ENCODE data around the gene HEXD. TPM values are rescaled to one million over a fixed set of nuclear protein-coding genes. Genes with fewer than 3 reads are reported as not detected.
"Not testable (repeated sequence)": the region's sequence is repeated elsewhere in the genome, so short reads cannot be mapped to it uniquely, and the experiment has no call there.

The HEXD gene
- 4.9 and 9.4 TPM in 2 replicates for total RNA-seq (2014; rRNA removed; shearing (Covaris generic))

DNA sequence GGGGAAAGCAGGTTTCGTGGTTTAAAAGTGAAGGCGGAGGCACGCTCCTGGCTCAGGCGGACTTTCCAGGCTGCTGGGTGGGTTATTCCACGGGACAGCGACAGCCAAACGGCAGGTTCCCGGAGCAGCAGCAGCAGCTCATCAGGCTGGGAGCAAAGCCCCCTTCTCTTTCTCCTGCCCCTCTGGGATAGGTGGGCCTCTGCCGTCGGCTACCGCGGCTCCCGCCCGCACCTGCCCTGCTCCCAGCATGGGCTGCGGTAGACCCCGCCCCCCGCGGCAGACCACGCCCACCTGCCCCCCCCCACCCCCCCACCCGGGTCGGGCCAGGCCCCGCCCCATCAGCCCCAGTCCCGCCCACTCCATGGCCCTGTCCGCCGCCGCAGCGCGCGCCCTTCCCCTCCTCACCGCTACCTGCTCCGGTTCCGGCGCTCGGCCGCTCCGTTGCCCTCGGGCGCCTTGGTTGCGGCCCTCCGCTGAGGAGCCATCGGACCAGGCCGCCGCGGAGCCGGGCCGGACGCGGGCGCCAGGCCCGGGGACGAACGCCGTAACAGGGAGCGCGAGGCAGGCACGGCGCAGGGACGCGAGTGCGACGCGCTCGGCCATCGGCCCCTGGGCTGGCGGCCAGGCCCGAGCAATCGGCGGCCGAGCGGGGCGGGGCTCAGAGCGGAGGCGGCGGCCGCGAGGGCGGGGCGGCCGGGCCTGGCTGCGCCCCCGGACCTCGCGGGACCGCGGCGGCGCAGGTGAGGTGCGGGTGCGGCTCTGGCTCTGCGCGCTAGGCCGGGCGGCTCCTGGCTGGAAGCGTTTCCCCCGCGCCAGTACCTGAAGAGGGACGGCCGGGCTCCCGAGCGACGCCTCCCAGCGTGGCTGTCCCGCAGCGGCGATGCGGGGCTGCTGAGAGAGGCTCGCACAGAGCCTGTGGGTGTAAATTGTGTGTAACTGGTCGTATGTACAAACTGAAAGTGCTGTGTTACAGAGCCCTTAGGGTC is at the start of gene HEXD, which contains the start of gene OGFOD3:
Gene HEXD, plus strand, starts transcription at position 347 of the 986 bp plus-strand sequence. CDS start 1,453 bp downstream, outside the sequence.
Gene OGFOD3, minus strand, starts transcription at position 586 of the 986 bp plus-strand sequence. Its CDS starts 101 bp downstream, at position 485.
- peak; percentile 94 for DNase-seq (ENCODE audit: low read depth)

DNA sequence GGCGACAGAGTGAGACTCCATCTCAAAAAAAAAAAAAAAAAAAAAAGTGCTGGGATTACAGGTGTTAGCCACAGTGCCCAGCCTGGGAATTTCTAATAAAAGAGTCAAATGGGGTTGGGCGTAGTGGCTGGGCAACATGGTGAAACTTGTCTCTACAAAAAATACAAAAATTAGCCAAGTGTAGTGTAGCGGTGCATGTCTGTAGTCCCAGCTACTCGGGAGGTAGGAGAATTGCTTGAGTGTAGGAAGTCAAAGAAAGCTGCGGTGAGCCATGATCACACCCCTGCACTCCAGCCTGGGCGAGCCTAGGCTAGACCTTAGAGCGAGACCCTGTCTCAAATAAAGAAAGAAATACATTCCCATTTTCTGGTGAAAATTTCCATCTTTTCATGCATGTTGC is 48.9 kb upstream of the HEXD start:
- DNase-seq (ENCODE audit: low read depth) = no peak

DNA sequence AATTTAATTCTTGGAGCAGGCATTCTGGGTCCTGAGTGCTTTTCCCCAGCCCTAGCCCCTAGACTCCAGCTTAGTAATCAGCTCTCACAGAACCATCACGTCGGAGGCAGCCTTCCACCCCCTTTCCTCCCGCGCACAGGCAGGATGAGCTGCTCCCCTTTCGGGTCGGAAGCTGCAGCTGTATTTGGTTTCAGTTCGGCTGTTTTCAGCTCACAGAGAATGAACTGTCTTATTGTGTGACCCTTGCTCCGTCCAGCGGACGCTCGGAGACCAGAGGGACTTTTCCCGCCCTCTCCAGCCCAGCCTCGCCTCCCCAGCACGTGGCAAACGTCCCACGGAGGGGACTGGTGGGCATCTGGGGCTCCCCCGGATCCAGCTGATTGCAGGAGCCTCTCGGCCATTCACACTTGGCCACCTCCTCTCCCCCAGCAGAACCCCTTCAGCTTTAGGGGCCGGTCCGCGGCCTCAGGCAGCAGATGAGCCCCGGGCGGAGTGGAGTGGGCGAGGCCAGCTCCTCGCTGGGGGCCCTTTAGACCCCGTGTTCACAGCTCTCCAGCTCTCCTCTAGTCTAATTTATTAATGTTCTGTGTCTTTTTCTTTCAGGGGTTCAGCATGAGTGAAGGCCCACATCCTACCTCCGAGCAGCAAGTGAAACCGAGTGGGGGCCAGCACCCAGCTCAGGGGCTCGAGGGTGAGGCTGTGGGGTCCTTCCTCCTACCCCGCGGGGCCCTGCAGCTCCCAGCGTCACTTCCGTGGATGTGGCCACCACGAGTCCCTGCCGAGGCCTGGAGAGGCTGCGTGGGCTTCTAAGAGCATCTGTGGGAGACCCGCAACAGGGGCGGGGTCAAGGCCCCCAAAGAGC is 47.4 kb upstream of the HEXD start:
- no peak for DNase-seq (ENCODE audit: low read depth)

- DNase-seq (ENCODE audit: low read depth) = no peak
Observed at GRCh38 chr17:82371333-82372248, 46.6 kb upstream of the HEXD start, which contains the start of gene UTS2R. UTS2R (plus strand) TSS chr17:82371765; CDS start chr17:82374325, 2,560 bp downstream.

GRCh38 chr17:82372249-82373071 is 45.7 kb upstream of the HEXD start:
- DNase-seq (ENCODE audit: low read depth) = no peak

- not testable (repeated sequence) for DNase-seq (ENCODE audit: low read depth)
Observed at GRCh38 chr17:82373072-82373452, 45.1 kb upstream of the HEXD start.

- DNase-seq (ENCODE audit: low read depth) = no peak
Observed at GRCh38 chr17:82373731-82374625, 44.2 kb upstream of the HEXD start.

- DNase-seq (ENCODE audit: low read depth) = no peak
Observed at GRCh38 chr17:82374626-82375331, 43.4 kb upstream of the HEXD start.

GRCh38 chr17:82375359-82376041 is 42.6 kb upstream of the HEXD start:
- DNase-seq (ENCODE audit: low read depth) = no peak

DNA sequence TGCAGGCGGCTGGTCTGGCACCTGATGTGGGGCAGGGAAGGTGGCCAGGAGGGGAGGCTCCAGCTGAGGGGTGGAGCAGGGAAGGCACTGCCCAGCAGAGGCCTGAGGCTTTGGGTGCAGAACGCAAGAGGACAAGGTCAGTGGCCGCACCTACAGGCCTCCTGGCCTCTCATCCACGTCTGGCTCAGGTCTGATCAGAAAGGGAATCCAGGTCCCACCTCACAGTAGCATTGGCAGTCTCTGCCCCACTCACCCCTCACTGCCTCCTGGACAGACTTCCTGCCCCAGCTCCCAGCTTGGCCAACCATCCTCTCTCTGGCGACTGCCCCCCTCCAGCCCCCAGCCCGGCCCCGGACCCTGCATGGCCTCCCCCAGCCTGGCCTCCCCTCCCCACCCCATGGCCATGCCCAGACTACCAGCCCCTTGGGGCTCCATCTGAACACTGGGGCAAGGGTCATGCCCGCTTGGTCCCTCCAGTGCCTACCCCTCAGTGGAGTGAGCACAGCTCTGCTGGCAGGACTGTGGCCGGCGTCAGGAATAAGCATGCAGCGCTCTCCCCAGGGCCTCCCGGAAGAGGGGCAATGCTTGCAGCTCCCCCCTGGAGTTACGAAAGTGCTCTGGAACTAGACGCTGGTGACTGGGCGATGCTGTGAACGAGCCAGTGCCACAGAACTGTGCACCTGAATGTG is 42.0 kb upstream of the HEXD start:
- DNase-seq (ENCODE audit: low read depth) = no peak

DNA sequence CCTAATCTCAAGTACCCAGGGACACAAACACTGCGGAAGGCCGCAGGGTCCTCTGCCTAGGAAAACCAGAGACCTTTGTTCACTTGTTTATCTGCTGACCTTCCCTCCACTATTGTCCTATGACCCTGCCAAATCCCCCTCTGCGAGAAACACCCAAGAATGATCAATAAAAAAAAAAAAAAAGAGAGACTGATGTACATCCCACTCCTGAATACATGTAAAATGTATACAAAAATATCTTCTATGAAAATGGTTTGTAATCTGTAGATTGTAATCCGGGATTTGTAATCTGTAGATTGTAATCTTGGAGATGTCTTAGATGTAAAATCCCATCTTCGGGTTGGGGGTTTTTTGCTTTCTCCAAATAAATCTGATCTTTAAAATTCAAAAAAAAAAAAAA is 40.9 kb upstream of the HEXD start:
- DNase-seq (ENCODE audit: low read depth) = not testable (repeated sequence)

DNA sequence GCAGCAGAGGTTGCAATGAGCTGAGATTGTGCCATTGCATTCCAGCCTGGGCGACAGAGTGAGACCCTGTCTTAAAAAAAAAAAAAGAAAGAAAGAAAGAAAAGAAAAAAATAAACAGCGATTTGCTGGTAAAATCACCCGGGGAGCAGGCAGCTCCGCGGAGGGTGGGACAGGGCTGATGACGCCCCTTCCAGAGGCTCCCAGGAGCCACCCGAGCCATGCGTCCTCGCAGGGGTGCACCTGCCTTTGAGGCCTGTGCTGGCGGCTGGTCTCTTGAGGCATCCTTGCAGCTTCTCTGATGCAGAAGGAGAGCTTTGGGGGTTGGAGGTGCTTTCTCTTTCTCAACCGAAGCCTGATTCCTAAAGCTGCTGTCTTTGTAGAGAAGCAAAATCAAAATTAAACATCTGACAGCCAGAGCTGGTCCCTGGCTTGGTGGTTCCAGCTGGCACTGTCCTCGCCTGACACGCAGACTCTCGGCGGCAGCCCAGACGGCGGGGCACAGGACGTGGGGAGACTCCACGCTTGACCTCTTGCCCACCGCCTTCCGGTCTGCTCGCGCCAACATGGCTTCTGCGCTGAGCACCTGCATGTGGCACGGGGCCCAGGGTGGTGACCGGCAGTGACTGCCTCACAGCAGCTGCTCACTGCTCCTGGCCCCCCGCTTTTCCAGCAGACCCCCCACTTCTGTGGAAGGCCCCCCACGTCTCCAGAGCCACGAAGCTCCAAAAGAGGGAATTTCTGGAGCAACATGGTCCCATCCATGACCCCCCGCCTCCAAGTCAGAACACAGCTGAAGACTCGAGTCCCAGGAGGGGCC is 40.0 kb upstream of the HEXD start:
- no peak for DNase-seq (ENCODE audit: low read depth)

- DNase-seq (ENCODE audit: low read depth) = no peak
Observed at GRCh38 chr17:82378741-82379021, 39.5 kb upstream of the HEXD start.

GRCh38 chr17:82380860-82381702 is 37.1 kb upstream of the HEXD start:
- no peak for DNase-seq (ENCODE audit: low read depth)

GRCh38 chr17:82381703-82382009 is 36.5 kb upstream of the HEXD start:
- DNase-seq (ENCODE audit: low read depth) = not testable (repeated sequence)
